RWPE2 (cell line): ENCODE data around the gene FBXL13.

Source experiments
- ATAC-seq: fragments of 200-7000 bp; cut with Tn5 transposase; 3 replicates; pipeline ENCODE4 v1.9.1; 2021; ENCODE audit warnings: low read depth
- DNase-seq: peaks from one replicate; pipeline ENCODE4 v3.0.0-alpha.2; 2020; ENCODE audit warnings: low spot score
- H3K27ac ChIP-seq: fragments of 450-650 bp; 2 replicates; pipeline ENCODE4 v1.5.1; 2017; ENCODE audit warnings: mild to moderate bottlenecking; ENCODE audit not compliant: poor library complexity, severe bottlenecking
- H3K27me3 ChIP-seq: fragments of 250-450 bp; sonication (Bioruptor Pico); 2 replicates; pipeline ENCODE4 v1.5.1; 2021; ENCODE audit warnings: mild to moderate bottlenecking, moderate library complexity; ENCODE audit not compliant: insufficient read depth, poor library complexity, severe bottlenecking
- H3K36me3 ChIP-seq: fragments of 250-450 bp; sonication (Bioruptor Pico); 2 replicates; pipeline ENCODE4 v1.5.1; 2020; ENCODE audit warnings: low read depth, mild to moderate bottlenecking, moderate library complexity
- H3K4me1 ChIP-seq: fragments of 250-450 bp; sonication (Bioruptor Pico); 2 replicates; pipeline ENCODE4 v1.5.1; 2021; ENCODE audit warnings: mild to moderate bottlenecking, moderate library complexity; ENCODE audit not compliant: insufficient read depth, poor library complexity, severe bottlenecking
- H3K4me3 ChIP-seq: fragments of 250-450 bp; sonication (Bioruptor Pico); 2 replicates; pipeline ENCODE4 v1.5.1; 2021; ENCODE audit warnings: mild to moderate bottlenecking, moderate library complexity; ENCODE audit not compliant: severe bottlenecking
- H3K9me3 ChIP-seq: fragments of 250-450 bp; sonication (Bioruptor Pico); 2 replicates; pipeline ENCODE4 v1.5.1; 2021; ENCODE audit warnings: mild to moderate bottlenecking, moderate library complexity; ENCODE audit not compliant: severe bottlenecking
- CTCF ChIP-seq: fragments of 450-650 bp; IDR thresholded peaks from one replicate; pipeline ENCODE4 v1.5.1; 2017; ENCODE audit warnings: mild to moderate bottlenecking, moderate library complexity; ENCODE audit not compliant: poor library complexity, severe bottlenecking

The FBXL13 gene

GRCh38 chr7:102819151-102819550 is 255.4 kb downstream of the FBXL13 start:
- no peak for ATAC-seq
- no peaks in the 10 kb centered on the region for H3K36me3 ChIP-seq
- peaks cover 4% of the 10 kb centered on the region for H3K4me1 ChIP-seq

GRCh38 chr7:102817616-102818573 is 256.7 kb downstream of the FBXL13 start:
- no peak for DNase-seq
- no peak overlapping the region for H3K27ac ChIP-seq
- no peak overlapping the region for H3K4me3 ChIP-seq
- ATAC-seq = no peak
- H3K27me3 ChIP-seq = no peaks in the 10 kb centered on the region
- H3K9me3 ChIP-seq = no peaks in the 10 kb centered on the region
- no peak for TF ChIP-seq CTCF
- H3K36me3 ChIP-seq = no peaks in the 10 kb centered on the region
- peaks cover 10% of the 10 kb centered on the region for H3K4me1 ChIP-seq

More at GRCh38 chr7:102819151-102819550, 255.4 kb downstream of the FBXL13 start:
- no peak for TF ChIP-seq CTCF
- Histone ChIP-seq H3K4me3 (no peak overlapping the region), H3K9me3 (no peaks in the 10 kb centered on the region), H3K27me3 (no peaks in the 10 kb centered on the region), H3K27ac (no peak overlapping the region)
- no peak for DNase-seq

GRCh38 chr7:102814025-102814471 is 260.5 kb downstream of the FBXL13 start:
- no peak overlapping the region for H3K4me3 ChIP-seq
- no peaks in the 10 kb centered on the region for H3K9me3 ChIP-seq
- no peak for TF ChIP-seq CTCF
- peaks cover 10% of the 10 kb centered on the region for H3K4me1 ChIP-seq
- H3K27me3 ChIP-seq = no peaks in the 10 kb centered on the region
- DNase-seq (no peak), ATAC-seq (peak; percentile 98)
- no peaks in the 10 kb centered on the region for H3K36me3 ChIP-seq
- peak overlapping the region; percentile 56 for H3K27ac ChIP-seq

- no peaks in the 10 kb centered on the region for H3K9me3 ChIP-seq
- H3K4me3 ChIP-seq = no peak overlapping the region
- H3K27me3 ChIP-seq = no peaks in the 10 kb centered on the region
- TF ChIP-seq CTCF = no peak
- DNase-seq (no peak), ATAC-seq (peak; percentile 30; the same call in 2 of the 3 replicates)
- H3K36me3 ChIP-seq = no peaks in the 10 kb centered on the region
- peak overlapping the region; percentile 56 for H3K27ac ChIP-seq
- peaks cover 10% of the 10 kb centered on the region for H3K4me1 ChIP-seq
These were observed 261.2 kb downstream of the FBXL13 start for GRCh38 chr7:102813191-102814024.
